Breast epithelium (tissue), 4 donors: ENCODE measurements around the gene MAPK1. TPM values are rescaled to one million over a fixed set of nuclear protein-coding genes. Genes with fewer than 3 reads are reported as not detected.
A peak's percentile ranks its signal among the peaks of the same experiment; 100 is the strongest.
"Not testable (repeated sequence)": the region's sequence is repeated elsewhere in the genome, so short reads cannot be mapped to it uniquely, and the experiment has no call there.

Experiments
- DNase-seq, 2 donors: peaks; one replicate each; pipeline ENCODE4 v3.0.0-alpha.2; 2019; ENCODE audit warnings: low spot score in 2 of 2
- H3K27ac ChIP-seq, 2 donors: fragments of 200-600 bp; sonication (generic) in 1 of 2; one replicate each; pipeline ENCODE4 v1.5.1; 2016 to 2019; ENCODE audit warnings: mild to moderate bottlenecking in 1 of 2
- H3K27me3 ChIP-seq, 2 donors: fragments of 200-600 bp; sonication (generic) in 1 of 2; one replicate each; pipeline versions ENCODE4 v1.5.1 to v1.6.0; 2017 to 2019; ENCODE audit warnings: control low read depth in 1 of 2, mild to moderate bottlenecking in 1 of 2
- H3K36me3 ChIP-seq: fragments of 200-600 bp; one replicate; pipeline ENCODE4 v1.5.1; 2019
- H3K4me1 ChIP-seq, 2 donors: fragments of 200-600 bp; sonication (generic); one replicate each; pipeline ENCODE4 v1.5.1; 2016 to 2019; ENCODE audit warnings: control low read depth in 1 of 2
- H3K4me3 ChIP-seq, 3 donors: fragments of 200-600 bp; sonication (generic); 1 replicate in 2 of 3; 2 replicates in 1 of 3; pipeline ENCODE4 v1.5.1; 2016 to 2019; ENCODE audit warnings: mild to moderate bottlenecking in 3 of 3, moderate library complexity in 2 of 3
- H3K9me3 ChIP-seq, 2 donors: fragments of 200-600 bp; sonication (generic) in 1 of 2; one replicate each; pipeline ENCODE4 v1.5.1; 2016 to 2019; ENCODE audit warnings: control low read depth in 1 of 2
- POLR2A ChIP-seq: fragments of 450-650 bp; IDR thresholded peaks from one replicate; pipeline ENCODE4 v1.6.1; 2016; ENCODE audit warnings: antibody characterized with exemption, mild to moderate bottlenecking, moderate library complexity
- POLR2AphosphoS5 ChIP-seq, 3 donors: sonication (generic); formaldehyde crosslinking; IDR thresholded peaks; one replicate each; pipeline ENCODE4 v1.6.1; 2017; ENCODE audit warnings: antibody characterized with exemption in 3 of 3
- intact Hi-C: fragments of 100-400 bp; cut with DNase I; formaldehyde crosslinking; loops from one replicate; pipeline ENCODE4 v1.15.1; 2023; ENCODE audit warnings: low total_unique reads
- total RNA-seq, 3 donors: library from RNA; depleted of rRNA; stranded (reverse); fragments of >200 nt; gene quantifications; one replicate each; pipeline ENCODE4 v1.1.0, GENCODE V29; 2016
- TF ChIP-seq, protein P1 (sequence below), 3 donors: fragments of 450-650 bp; IDR thresholded peaks; one replicate each; pipeline ENCODE4 v1.5.1; 2016 to 2017; ENCODE audit warnings: antibody characterized with exemption in 3 of 3, mild to moderate bottlenecking in 3 of 3, moderate library complexity in 3 of 3

Gene MAPK1
- total RNA-seq, 3 donors from 2014 or later = 43.3 to 49.9 (median 44.0) TPM

DNA sequence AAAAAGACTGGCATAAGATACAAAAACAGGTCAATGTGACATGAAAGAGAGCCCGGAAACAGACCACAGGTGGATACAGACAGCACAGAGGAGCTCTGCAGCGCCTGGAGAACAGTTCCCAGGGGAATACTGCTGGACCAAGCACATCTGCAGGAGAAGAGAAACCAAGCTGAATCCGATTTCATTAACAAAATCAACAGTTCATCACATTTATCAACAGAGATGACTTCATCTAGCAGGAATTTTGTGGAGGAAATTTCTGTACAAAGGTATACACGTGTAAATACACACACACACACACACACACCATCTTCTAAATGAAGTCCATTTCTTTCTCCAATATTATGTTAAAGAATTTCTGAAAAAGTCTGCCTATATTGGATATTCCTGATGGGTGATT is 148.9 kb downstream of the MAPK1 start:
- Histone ChIP-seq H3K4me1 (no peaks in the 10 kb centered on the region), H3K27ac (no peak overlapping the region), H3K9me3 (no peaks in the 10 kb centered on the region), H3K27me3 (no peaks in the 10 kb centered on the region), H3K4me3 (no peak overlapping the region), H3K36me3 (no peaks in the 10 kb centered on the region)
- intact Hi-C loops = no loop called here
- no peak for TF ChIP-seq POLR2A
- TF ChIP-seq, protein P1, sequence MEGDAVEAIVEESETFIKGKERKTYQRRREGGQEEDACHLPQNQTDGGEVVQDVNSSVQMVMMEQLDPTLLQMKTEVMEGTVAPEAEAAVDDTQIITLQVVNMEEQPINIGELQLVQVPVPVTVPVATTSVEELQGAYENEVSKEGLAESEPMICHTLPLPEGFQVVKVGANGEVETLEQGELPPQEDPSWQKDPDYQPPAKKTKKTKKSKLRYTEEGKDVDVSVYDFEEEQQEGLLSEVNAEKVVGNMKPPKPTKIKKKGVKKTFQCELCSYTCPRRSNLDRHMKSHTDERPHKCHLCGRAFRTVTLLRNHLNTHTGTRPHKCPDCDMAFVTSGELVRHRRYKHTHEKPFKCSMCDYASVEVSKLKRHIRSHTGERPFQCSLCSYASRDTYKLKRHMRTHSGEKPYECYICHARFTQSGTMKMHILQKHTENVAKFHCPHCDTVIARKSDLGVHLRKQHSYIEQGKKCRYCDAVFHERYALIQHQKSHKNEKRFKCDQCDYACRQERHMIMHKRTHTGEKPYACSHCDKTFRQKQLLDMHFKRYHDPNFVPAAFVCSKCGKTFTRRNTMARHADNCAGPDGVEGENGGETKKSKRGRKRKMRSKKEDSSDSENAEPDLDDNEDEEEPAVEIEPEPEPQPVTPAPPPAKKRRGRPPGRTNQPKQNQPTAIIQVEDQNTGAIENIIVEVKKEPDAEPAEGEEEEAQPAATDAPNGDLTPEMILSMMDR (IDR thresholded peaks at IDR 0.05) = no peak
- no peak for TF ChIP-seq POLR2AphosphoS5 (IDR thresholded peaks at IDR 0.05)
- DNase-seq = no peak

DNA sequence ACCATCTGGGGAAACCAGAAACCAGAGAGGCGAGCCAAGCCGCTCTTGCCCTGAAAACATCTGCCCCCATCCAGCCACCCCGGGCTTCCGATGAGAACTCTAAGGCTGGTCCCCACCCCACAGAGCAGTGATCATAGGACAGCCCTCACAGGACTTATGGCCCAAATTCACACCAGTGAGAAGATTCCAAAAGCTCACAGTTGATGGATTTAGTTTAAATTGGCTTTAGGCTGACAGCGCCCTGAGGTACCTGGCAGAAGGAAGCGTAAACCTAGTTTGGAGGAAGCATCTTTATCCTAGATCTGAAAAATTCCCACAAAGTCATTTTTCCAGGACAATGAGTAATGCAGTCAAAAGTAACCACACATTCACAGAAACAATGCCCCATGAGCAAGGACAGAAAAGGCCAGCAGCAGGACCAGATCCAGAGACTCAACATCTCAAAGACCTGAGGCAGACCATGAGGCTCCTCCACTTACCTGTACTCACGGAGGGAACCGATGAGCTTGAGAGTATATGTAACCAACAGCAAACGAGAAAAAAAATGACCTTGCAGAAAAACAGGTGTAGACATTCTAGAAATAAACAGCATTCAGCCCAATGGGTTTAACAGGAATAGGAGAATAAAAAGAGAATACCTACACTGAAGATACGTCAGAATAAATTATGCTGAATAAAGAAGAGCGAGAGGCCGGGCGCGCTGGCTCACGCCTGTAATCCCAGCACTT is 150.9 kb downstream of the MAPK1 start:
- intact Hi-C loops, H3K27ac ChIP-seq, H3K27me3 ChIP-seq, DNase-seq, H3K9me3 ChIP-seq, H3K4me3 ChIP-seq, H3K4me1 ChIP-seq, H3K36me3 ChIP-seq: not testable (repeated sequence)

DNA sequence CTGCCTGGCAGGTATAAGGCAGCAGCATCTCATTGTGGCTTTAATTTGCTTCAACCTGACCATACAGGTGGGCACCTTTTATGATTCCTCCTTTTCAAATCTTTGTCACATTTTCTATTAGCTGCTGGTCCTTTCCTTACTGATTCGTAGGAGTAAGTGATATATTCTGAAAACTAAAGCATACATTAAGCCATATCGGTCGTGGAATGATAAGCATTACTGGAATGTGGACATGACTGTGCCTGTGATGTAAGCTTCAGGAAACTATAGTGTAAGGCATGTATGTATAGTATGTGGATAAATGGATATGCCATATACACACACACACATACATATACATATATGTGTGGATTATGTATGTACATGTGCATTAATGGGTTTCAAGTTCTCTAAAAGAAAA is 152.7 kb downstream of the MAPK1 start:
- Histone ChIP-seq H3K9me3 (no peaks in the 10 kb centered on the region), H3K36me3 (no peaks in the 10 kb centered on the region), H3K27me3 (no peaks in the 10 kb centered on the region), H3K4me3 (no peak overlapping the region), H3K4me1 (no peaks in the 10 kb centered on the region), H3K27ac (no peak overlapping the region)
- intact Hi-C loops = no loop called here
- no peak for DNase-seq
- no peak for TF ChIP-seq POLR2A
- TF ChIP-seq, protein P1 (IDR thresholded peaks at IDR 0.05) = no peak

DNA sequence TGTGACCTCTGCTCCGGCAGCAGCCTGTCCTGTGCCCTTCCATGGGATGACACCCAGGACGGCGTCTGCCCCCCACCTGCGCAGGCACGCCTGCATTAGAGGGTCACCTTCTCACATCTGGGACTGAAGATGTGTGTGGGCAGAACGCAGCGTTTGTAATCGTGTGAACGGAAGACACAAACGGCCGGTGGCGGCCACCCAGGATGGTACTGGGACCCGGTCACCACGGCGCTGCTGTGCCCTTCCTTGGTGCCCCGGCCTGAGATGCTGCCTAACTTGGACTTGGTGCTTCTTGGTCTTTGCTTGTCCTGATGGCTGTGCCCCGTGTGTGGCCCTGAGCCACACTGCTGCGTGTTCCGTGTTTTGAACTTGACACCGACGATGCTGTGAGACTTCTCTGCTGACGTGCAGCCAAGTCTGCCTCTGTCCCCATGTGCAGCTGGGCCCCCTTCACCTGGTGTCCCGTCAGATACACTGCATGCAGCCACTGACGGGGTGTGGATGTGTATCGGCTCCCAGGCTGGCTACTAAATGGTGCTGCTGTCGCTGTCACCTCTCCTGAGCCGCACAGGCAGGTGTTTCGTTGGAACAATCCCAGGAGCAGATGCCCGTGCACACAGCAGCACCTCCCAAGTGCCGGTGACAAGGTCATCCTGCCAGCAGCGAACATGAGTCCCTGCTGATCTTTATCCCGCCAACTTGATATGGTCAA is 153.2 kb downstream of the MAPK1 start:
- no peaks in the 10 kb centered on the region for H3K27me3 ChIP-seq
- no peaks in the 10 kb centered on the region for H3K9me3 ChIP-seq
- TF ChIP-seq POLR2A (no peak), POLR2AphosphoS5 (IDR thresholded peaks at IDR 0.05) (no peak)
- TF ChIP-seq, protein P1 (IDR thresholded peaks at IDR 0.05) = no peak
- DNase-seq = no peak
- intact Hi-C loops = no loop called here
- no peak overlapping the region for H3K4me3 ChIP-seq
- no peak overlapping the region for H3K27ac ChIP-seq
- H3K36me3 ChIP-seq = no peaks in the 10 kb centered on the region
- H3K4me1 ChIP-seq = no peaks in the 10 kb centered on the region

DNA sequence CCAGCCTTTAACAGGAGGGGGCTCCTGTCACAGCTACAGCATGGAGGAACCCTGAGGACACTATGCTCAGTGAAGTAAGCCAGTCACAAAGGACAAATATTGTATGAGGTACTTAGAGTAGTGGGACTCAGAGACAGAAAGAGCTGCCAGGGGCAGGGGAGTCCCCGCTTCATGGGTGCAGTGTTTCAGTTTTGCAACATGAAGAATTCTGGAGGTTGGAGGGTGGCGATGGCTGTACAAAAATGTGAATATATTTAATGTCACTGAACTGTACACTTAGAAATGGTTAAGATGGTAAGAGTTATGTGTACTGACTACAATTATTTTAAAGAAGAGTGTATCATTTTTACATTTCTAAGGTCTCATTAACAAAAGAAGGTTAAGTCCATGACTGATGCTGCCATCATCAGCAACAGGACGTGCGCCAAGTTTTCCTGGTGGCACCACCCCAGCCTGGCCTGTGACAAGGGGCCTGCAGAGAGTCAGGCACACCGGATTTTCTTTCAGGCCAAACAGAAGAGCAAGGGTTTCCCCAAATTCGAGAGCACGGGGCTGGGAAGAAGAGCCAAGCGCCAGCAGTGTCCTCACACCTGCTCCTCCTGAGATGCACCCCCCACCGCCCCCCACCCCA is 153.9 kb downstream of the MAPK1 start:
- TF ChIP-seq POLR2AphosphoS5 (IDR thresholded peaks at IDR 0.05) = no peak
- no peaks in the 10 kb centered on the region for H3K9me3 ChIP-seq
- no peaks in the 10 kb centered on the region for H3K27me3 ChIP-seq
- no peaks in the 10 kb centered on the region for H3K4me1 ChIP-seq
- DNase-seq = no peak
- H3K36me3 ChIP-seq = no peaks in the 10 kb centered on the region
- intact Hi-C loops = no loop called here
- no peak overlapping the region for H3K27ac ChIP-seq
- peak overlapping the region in 1 of 3 donors; percentile 49 for H3K4me3 ChIP-seq
